T-helper 1 cell (primary cell): Measurements from ENCODE around the gene LHFPL2.

ENCODE experiments used
- DNase-seq, 5 donors: peaks; one replicate each; pipeline ENCODE4 v3.0.0-alpha.2; 2012 to 2020

The LHFPL2 gene

DNA sequence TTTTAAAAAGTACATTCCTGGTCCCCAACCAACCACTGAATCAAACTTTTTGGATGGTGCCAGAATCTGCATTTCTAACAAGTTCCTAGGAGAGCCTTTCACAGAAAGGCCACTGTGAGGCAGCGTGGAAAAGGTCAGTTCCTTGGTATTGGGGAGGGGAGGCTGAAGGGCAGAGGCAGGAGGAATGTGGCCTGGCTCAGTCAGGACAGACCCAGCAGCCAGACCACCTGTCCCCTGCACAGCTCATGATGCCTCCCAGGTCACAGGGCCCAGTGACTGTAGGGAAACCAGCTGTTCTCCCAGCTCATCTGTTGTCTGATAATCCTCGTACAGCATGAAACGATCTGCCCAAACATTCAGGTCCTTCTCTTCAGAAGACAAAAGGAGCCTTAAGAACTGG, 132.9 kb downstream of the LHFPL2 start:
- DNase-seq = no peak

DNA sequence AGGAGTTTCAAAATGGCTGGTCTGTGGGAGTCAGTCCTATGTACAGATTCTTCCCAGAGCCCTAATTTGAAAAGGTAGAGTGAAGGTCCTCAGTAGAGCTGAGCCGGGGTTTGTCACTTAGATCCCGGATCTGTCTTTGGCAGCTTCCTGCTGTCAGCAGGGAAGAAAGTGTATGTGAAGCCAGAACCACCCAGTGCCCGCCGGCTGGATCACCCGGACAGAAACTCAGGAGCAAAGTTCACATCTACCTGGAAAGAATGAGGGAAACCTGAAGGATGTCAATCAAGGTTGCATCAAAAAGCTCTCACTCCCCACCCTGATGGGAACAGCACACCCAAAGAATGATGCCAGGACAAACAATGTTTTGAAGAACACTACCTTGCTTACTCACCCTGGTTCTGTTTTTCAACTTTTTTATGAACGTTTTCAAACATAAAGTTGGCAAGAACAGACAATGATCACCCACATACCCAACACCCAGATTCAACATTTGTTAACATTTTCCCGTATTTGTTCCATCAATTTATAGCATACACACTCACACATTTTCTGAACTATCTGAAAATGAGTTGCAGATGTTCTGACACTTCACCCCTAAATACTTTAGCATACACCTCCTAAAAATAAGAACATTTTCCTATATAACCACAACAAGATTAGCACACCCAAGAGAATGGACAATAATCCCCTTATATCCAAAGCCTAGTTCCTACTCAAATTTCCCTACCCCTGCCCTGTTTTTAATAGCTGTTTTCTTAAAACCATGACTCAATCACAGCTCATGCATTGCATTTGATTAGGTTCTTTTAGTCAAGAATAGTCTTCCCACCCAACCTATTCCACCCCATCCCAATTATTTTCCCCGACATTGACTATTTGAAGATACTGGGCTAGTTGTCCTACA, 133.9 kb downstream of the LHFPL2 start:
- DNase-seq = no peak

DNA sequence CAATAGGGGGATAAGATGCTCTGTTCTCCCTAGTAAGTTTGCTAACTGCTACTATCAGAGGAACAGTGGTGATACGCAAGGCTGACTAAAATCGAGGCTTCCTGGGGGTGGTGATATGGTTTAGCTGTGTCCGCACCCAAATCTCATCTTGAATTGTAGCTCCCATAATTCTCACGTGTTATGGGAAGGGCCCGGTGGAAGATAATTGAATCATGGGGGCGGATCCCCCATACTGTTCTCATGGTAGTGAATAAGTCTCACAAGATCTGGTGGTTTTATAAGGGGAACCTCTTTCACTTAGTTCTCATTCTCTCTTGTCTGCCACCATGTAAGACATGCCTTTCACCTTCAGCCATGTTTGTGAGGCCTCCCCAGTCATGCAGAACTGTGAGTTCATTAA, 135.1 kb downstream of the LHFPL2 start:
- no peak for DNase-seq

DNA sequence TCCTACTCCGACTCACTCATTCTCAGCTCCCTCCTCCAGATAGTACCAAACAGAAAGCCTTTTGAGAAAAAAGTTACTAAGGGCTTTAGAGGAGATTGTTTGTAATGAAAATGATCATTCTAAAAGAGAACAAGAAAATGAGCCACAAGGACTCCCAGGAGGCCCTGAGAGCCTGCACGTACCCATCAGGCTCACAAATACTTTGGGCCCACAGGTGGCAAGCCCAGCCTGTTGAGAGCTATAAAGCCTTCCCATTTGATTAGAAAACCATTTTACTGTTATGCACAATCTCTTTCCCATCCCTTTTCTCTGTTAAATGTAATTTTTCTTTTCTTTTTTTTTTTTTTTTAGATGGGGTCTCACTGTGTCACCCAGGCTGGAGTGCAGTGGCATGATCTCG, 136.1 kb downstream of the LHFPL2 start:
- no peak for DNase-seq

DNA sequence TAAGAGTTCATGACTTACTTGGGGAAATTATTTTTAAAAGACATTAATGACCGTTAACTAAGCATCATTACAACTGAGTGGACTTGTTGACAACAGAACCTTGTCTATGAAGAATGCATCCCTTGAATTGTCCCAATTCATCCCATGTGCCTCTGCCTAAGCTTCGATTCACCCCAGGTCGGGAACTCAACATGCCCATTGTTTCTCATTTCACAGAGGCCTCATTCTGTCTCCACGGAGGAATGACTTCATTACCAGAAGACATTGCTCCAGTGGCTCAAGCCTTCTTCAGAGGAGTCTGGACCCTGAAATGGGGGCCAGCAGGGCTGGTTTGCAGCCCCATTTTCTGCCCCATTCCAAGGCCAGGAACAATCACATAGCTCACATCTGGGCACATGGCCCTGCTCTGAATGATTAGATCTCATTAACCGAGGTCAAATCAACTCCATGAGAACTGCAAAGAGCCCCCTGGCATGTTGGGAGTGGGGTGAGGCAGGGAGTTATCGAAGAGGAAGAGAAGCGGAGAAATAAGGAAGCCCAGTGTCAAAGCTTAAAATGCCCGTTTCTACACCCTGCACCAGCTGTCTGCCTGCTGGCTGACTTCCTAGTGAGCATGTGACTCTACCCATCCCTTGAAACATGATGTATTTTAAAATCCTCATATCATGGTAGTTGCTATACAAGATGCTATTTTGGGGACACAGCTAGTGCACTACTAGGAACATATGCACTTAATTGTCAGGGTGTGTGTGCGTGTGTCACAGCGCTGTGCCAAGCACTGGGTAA, 137.3 kb downstream of the LHFPL2 start:
- no peak for DNase-seq

DNA sequence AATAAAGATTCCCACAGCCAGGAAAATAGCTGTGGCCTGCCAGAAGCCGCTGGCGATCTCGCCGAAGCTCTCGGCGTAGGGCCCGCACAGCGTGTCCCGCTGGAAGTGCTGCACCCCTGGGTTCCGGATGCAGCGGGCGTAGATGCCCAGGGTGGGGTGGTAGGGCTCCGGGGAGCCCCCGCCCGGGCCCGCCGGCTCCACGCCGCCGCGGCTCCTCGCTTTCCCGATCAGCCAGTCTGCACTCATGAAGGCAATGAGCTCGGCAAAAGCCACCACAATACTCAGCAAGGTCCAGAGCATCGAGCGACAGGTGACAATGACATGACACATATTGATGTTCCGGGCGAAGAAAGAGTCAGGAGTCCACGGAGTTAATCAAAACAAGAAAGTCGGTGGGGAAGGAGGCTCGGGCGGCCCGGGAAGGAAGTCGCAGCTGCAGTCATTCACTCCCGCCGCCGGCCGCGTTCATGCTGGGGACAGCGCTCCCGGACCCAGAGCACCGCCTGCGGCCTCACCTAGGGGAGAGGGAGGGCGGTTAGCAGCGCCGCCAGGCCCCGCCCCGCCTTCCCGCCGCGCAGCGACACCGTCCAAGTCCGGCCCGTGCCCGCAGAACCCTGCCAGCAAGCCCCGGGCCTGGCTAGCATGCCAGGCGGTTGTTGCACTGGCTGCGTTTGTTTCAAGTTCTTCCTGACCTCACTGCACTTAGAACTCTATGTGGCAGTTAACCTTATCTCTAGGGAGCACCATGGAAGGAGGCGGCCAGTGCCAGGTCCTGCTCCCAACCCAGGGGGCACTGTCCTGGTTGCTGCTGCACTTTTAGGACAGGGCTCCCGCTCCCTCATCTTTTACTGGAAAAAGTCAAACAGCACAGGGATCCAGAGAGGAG, 138.4 kb downstream of the LHFPL2 start:
- peak in 3 of 5 donors; percentile 4 to 37 (median 5) for DNase-seq

DNA sequence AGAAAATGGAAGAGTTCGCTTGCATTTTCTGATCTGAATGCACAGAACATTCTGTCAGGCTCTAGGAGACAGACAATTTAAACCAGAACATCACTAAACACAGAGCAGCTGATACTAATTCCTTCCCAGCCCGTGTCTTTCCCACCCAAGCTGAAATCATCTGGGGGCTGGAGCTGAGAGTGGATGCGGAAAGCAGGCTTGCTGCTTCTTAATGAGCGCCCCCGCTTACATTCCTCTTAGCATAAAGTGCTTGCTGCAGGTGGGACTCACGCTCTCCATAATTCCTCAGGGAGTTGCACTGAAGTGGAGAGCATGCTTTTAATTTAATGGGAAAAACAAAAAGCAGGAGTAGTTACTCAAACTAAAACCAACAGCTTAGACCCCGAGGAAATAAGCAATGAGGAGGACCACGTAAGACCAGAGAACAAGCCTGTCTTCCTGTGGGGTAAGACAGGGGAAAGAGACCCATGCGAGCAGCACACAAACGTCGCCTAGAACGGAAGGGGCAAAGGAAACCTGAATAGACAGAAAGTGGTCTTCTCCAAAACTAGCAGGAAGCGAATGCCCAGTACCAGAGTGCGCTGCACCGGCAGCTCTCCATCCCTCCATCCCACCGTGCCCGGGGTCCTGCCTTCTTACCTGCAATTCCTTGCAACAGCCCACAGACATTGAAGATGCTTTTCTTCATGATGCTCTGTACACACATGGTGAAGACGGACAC, 139.3 kb downstream of the LHFPL2 start:
- DNase-seq = no peak

DNA sequence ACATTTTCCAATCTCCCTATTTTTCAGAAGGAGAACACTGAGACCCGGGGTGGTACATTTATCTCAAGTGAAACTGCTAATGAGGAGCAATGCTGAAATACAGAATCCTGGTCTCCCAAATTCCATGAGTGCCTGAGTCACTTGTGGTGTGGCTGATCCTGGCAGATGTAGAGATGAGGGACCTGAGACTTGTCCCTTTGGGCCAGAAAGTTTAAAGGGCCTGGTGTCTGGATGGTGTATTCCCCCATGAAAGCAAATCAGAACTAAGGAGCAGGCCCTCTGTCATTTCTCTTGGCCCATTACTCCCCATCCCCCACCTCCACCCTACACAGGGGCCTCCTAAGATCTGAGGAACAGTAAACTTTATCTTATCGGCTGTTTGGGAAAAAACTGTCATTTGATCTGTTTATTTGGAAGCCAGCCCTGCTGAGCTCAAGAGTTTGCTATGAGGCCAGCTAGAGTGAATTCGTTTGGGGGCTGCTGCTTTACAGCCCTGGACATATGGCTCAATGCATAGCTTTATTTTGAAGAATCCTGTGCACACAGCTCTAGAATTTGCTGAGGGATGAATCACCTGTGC, 140.3 kb downstream of the LHFPL2 start:
- DNase-seq = no peak

DNA sequence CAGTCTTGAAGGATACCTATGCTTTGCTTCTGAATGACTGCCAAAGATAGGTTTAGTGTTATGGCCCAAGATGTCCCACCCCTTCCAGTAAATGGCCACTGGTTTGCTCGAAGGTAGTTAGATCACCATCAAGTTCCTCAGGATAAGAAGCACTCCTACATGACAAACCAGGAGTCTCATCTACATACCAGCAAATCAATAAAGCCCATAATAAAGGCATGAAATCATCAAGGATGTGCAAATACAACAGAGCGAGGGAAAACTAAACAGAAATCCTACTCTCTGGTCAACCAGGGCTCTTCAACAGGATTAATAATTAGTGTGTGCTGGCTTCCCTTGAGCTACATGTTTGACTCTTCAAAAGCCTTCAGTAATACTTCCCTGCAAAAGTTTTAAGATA, 141.0 kb downstream of the LHFPL2 start:
- DNase-seq = no peak

DNA sequence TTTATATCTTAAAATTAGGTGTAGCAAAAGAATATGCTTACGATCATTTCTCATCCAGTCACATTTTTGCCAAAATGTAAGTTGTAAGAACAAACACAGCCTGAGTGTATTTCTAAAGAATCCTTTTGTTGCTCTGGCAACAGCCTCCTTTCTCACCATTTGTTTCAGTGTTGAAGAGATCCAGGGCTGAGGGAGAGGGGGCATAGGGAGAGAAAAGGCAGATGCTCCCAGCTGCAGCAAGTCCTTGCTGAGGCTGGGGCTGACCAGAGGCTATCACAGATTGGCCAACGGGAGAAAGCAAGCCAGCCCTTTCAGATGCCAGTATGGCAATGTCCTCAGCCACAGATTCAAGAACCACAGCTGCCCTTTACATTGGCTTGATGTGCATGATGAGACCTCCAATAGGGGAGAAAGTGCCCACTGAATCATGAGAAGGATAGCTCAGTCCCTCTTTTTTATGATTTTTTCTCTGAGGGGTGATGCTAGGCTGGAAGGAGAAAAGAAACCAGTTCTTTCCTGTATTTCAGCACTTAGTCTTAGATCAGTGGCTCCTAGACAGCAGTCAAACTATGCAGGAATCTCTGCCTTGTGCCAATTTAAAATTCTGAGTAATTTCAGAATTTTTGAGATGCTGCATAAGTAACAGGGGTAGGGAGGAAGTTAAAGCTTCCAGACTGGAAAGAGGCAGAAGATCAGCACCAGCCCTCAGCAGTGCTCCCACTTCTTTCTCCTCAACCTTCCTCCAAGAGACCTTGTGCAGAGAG, 142.1 kb downstream of the LHFPL2 start:
- no peak for DNase-seq

DNA sequence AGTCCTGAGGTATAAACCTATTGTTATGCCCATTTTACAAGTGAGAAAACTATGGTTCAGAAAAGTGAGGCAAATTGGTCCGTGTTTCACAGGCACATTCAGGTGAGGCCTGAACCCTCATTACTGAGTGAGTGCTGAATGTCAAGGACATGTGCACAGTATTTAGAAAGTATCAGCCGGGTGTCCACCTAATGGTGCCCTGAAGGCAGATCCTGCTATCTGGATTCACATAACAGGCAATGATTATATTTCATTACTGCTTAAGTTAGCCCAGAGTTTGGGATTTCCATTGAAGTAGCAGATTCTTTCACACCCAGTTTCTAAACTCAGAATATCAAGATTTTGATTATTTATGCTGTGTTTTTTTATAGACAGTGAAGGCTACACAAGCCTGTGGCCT, 142.7 kb downstream of the LHFPL2 start:
- DNase-seq = no peak

DNA sequence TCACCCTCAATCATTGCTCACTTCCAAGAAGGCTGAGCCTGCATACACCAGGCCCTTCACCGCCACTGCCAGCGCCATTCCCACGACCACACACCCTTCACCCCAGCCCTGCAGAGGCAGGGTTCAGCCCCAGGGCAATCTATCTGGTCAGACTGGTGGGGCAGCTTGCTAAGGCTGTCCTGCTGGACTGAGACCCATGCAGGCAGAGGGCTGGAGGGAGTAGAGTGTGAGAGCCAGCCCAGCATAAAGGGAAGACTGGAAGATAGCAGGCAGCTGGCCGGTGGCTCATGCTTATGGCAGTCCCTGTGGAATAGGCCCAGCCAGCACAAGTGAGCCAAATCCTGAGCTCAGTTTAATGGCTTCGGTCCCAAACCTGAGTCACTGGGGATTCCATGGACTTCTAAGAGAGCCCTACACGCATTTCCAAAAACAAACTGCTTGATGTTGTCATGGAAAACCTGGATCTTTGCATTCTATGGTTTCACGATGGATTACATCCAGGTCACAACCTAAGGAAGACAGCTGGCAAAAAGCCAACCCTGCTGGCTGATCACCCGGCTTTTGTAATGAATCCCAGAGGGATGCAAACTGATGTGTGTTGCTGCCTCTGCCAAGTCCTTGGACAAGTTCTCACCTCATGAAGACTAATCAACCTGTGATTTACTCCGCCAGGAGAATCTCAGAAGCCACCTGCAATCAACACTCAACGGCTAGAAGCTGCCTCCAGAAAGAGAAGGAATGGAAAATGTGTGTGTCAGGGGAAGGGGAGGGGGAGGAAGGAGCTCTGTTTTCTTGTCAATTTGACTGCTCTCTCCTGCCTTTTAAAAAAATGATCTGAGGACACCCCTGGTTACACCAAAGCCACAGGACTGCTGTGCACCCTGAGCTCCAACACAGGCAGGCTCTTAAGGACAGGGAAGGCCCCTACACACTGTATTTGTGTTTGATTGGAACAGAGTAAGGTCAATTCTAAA, 143.6 kb downstream of the LHFPL2 start:
- no peak for DNase-seq

DNA sequence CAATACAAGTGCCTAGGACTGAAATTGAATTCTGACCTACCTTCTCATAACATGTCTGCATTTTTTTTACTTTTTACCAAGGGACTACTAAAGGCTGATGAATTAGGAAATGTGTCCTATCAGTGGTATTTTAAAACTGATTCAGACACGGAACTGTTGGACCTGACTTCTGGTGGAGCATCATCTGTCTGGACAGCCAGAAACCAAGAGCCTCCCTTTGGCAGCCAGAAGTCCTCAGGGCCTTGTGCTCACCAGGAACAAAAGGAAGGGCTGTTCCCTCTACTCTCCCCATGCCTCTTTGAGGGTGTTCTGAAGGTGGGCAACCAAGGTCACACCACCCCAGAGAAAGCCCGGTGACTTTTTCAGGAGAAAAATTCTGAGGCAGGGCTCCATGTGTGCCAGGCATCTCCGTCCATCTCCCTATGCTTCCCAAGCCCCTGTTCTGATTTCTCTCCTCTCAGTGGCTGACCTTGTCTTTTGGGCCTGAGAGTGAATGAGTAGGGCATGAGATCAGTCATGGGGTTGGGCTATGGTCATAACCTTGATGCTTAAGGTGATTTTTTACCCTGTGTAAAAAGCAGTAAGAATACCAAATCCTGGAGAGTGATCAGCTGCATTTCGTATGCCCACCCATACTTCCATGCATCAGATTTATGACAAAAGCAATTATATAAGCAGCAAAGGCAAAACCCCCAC, 144.5 kb downstream of the LHFPL2 start:
- DNase-seq = no peak

DNA sequence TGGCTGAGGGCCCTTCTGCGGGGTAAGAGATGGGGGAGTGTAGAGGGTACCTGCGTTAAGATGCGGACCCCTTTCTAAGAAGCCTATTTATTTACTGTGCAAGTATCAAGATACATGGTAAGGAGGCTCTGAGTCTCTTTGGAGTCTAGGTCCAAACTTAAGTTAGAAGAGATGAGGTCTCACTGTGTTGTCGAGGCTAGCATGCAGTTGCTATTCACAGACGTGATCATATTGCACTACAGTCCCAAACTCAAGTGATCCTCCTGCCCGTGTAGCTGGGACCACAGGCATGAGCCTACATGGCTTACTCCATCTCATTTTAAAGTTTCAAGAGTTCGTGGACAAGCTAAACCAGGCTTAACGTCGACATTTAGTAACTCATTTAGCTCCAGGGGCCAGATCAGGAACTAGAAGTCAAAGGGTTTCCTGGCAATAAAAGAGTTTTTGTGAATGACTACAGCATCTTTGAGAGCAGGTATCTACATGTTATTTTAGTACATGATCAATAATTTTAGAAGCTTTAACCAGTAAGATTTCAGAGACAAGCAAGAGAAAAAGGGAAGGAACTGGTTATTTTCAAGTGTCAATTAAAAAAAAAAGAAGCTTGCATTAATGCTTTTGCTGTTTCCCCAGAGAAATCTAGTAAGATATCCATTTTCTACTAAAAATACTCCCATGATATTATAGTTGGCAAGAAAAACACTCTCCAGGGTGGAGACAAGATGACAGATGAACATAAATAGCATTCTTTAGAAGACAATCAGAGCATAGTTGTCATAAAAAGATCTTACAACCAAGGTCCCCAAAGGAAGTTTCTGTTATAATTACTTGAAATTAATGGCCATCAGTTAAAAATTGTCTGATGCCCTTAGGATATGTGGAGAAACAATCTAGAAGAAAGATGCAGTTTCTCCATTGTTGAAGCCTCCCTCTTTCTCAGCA, 146.9 kb downstream of the LHFPL2 start:
- no peak for DNase-seq

DNA sequence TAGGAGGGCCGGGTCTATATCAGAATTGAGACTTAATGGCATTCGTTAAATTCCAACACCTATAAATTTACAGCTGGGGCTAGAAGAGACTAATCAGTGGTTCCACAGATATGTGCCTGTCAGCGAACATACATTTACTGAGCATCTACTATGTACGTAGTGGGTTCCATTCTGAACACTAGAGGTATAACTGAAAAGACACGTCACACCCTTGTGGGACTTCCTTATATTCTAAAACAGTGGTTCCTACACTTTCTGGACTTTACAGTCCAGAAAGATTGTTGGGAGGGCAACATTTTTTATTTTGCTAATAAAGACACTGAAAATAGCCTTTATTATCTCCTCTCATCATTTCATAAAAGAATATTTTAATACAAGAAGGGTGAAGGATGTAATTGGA, 147.7 kb downstream of the LHFPL2 start:
- DNase-seq = no peak

DNA sequence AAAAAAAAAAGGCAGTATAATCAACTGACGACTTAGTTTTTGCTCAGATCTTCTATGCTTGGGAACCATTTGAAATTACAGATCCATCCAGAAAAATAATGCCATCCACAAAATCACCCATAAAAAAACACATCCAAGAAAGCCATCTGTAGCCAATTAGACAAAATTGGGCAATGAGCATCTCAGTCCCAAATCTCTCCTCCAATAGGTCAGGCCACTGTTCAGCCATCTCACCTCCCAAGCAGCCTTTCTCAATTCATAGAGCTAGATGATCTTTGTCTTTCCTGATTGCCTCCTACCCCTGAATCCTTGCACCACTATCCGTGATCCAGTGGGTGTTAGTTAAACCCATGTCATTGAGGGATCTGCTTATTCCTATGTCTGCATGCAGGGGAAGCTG, 148.5 kb downstream of the LHFPL2 start:
- no peak for DNase-seq

DNA sequence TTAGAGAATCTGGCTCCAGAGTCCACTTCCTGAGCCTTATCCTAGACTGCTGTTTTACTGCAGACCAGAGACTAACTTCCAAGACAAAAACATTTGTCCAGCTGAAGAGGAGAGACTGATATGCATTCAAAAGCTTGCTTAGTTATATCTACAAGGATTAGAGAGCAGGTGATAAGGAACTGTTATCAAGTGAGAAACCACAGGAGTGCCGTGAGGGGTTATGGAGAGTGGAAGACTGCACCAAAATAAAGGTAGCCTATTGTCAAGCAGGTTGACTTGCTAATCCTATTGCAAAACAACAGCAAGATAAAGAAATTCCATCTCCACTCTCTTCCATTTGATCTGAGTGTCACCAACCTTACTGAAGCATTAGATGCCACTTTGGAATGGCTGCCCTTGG, 149.1 kb downstream of the LHFPL2 start:
- DNase-seq = no peak
